ENCODE data around the gene GET4.
"Not testable (repeated sequence)": the region's sequence is repeated elsewhere in the genome, so short reads cannot be mapped to it uniquely, and the experiment has no call there.

Gene GET4

GRCh38 chr7:938546-939185, 62.3 kb downstream of the GET4 start:
- TF ChIP-seq CTCF (IDR thresholded peaks at IDR 0.05; ENCODE audit: low read depth, low read length): no peak
- in situ Hi-C loops (cut with HindIII; ENCODE audit: low sequenced_read_pairs): no loop called here
- no peak for DNase-seq (ENCODE audit: low read depth, low spot score)
- no peak overlapping the region for H3K4me3 ChIP-seq (ENCODE audit: low read depth, low read length)

GRCh38 chr7:939843-940242, 63.5 kb downstream of the GET4 start:
- in situ Hi-C loops (cut with HindIII; ENCODE audit: low sequenced_read_pairs): no loop called here
- TF ChIP-seq CTCF (IDR thresholded peaks at IDR 0.05; ENCODE audit: low read depth, low read length): no peak
- H3K4me3 ChIP-seq (ENCODE audit: low read depth, low read length): no peak overlapping the region
- DNase-seq (ENCODE audit: low read depth, low spot score): no peak

- TF ChIP-seq CTCF (IDR thresholded peaks at IDR 0.05; ENCODE audit: low read depth, low read length): no peak
- H3K4me3 ChIP-seq (ENCODE audit: low read depth, low read length): no peak overlapping the region
- in situ Hi-C loops (cut with HindIII; ENCODE audit: low sequenced_read_pairs): no loop called here
- DNase-seq (ENCODE audit: low read depth, low spot score): no peak
These were observed 64.5 kb downstream of the GET4 start for GRCh38 chr7:940599-941408.

GRCh38 chr7:943793-944192, 67.4 kb downstream of the GET4 start:
- DNase-seq (ENCODE audit: low read depth, low spot score); H3K4me3 ChIP-seq (ENCODE audit: low read depth, low read length); in situ Hi-C loops (cut with HindIII; ENCODE audit: low sequenced_read_pairs): not testable (repeated sequence)

GRCh38 chr7:944744-945143, 68.4 kb downstream of the GET4 start:
- no peak for TF ChIP-seq CTCF (IDR thresholded peaks at IDR 0.05; ENCODE audit: low read depth, low read length)
- no peak overlapping the region for H3K4me3 ChIP-seq (ENCODE audit: low read depth, low read length)
- DNase-seq (ENCODE audit: low read depth, low spot score): no peak
- in situ Hi-C loops (cut with HindIII; ENCODE audit: low sequenced_read_pairs): no loop called here

- in situ Hi-C loops (cut with HindIII; ENCODE audit: low sequenced_read_pairs): no loop called here
- H3K4me3 ChIP-seq (ENCODE audit: low read depth, low read length): no peak overlapping the region
- TF ChIP-seq CTCF (IDR thresholded peaks at IDR 0.05; ENCODE audit: low read depth, low read length): no peak
- DNase-seq (ENCODE audit: low read depth, low spot score): no peak
These were observed 68.8 kb downstream of the GET4 start for GRCh38 chr7:945147-945555.

GRCh38 chr7:945556-946255, 69.4 kb downstream of the GET4 start:
- TF ChIP-seq CTCF (IDR thresholded peaks at IDR 0.05; ENCODE audit: low read depth, low read length): no peak
- no peak overlapping the region for H3K4me3 ChIP-seq (ENCODE audit: low read depth, low read length)
- DNase-seq (ENCODE audit: low read depth, low spot score): no peak
- in situ Hi-C loops (cut with HindIII; ENCODE audit: low sequenced_read_pairs): no loop called here
